ENCODE measurements around the gene ELK1. TPM values are rescaled to one million over a fixed set of nuclear protein-coding genes. Genes with fewer than 3 reads are reported as not detected.

The ELK1 gene
- total and polyA plus RNA-seq, 10 of the 15 experiments (the other 5 are each of a cell fraction or from before 2014, with no cell fraction given), result 4.1 to 55.5 (median 32.9) TPM

DNA sequence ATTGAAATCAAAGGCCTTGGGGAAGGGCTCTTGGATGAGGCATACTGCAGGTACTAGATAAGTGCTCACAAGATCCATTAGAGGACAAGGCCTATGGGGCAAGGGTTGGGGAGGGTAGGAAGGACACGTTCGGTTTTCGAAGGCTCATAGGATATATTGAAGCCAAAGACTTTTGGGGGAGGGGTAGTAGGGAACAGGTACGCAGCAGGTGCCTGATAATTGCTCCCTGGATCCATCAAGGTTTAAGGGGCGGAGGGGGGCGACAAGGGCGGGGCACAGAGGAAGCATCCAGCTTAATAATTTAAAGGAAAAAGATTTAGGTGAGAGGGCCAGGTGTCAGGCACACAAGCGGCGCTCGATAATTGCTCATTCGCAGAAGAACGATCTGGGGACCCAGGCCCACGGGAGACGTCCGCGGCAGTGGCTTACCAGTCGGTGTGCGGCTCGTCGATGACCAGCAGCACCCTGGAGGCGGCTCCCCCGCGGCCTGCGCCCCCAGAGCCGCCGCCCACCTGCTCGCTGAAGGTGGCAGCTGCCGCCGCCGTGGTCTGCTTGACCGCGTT, 31.4 kb downstream of the ELK1 start (continued):
- TF ChIP-seq, protein P1, sequence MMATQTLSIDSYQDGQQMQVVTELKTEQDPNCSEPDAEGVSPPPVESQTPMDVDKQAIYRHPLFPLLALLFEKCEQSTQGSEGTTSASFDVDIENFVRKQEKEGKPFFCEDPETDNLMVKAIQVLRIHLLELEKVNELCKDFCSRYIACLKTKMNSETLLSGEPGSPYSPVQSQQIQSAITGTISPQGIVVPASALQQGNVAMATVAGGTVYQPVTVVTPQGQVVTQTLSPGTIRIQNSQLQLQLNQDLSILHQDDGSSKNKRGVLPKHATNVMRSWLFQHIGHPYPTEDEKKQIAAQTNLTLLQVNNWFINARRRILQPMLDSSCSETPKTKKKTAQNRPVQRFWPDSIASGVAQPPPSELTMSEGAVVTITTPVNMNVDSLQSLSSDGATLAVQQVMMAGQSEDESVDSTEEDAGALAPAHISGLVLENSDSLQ (IDR thresholded peaks at IDR 0.05), result no peak
- no peak for TF ChIP-seq STAT1 (conservative IDR thresholded peaks at IDR 0.05)
- TF ChIP-seq CBFB (IDR thresholded peaks at IDR 0.05; ENCODE audit: low read depth), result no peak
- TF ChIP-seq BCL11A (IDR thresholded peaks at IDR 0.05; ENCODE audit: low read depth, low read length), result no peak

DNA sequence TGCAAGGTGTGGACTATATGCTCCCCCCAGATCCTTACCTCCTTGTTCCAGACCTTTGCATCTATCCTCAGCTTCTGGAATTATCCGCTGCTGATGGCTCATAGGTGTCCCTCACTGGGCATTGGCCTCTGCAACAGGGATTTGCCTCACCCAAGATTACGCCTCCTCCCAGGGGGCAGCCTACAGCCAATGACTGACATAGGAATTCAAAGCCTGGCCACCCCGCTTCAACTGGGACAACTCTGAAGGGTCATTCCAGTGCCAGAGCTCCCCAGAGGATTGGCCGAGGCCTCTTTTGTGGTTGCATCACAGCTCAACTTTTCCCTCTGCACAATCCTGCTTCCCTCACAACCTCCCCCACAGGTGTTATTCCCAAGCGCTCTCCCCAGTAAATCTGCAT, 35.7 kb downstream of the ELK1 start:
- H3K36me3 ChIP-seq (ENCODE audit: control insufficient read depth in 2 of 2, insufficient read depth in 2 of 2, low read length in 1 of 2), result no peaks in the 10 kb centered on the region
- FAIRE-seq, result no peak
- TF ChIP-seq, protein P2, sequence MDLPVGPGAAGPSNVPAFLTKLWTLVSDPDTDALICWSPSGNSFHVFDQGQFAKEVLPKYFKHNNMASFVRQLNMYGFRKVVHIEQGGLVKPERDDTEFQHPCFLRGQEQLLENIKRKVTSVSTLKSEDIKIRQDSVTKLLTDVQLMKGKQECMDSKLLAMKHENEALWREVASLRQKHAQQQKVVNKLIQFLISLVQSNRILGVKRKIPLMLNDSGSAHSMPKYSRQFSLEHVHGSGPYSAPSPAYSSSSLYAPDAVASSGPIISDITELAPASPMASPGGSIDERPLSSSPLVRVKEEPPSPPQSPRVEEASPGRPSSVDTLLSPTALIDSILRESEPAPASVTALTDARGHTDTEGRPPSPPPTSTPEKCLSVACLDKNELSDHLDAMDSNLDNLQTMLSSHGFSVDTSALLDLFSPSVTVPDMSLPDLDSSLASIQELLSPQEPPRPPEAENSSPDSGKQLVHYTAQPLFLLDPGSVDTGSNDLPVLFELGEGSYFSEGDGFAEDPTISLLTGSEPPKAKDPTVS (IDR thresholded peaks at IDR 0.05; ENCODE audit: low read depth, low read length), result no peak
- TF ChIP-seq NBN (IDR thresholded peaks at IDR 0.05), result no peak
- no peak for TF ChIP-seq ZBED1 (IDR thresholded peaks at IDR 0.05; ENCODE audit: borderline replicate concordance)

More for the DNA sequence above, 35.7 kb downstream of the ELK1 start:
- H3K4me1 ChIP-seq (ENCODE audit: control insufficient read depth, insufficient read depth, low read length), result no peaks in the 10 kb centered on the region
- H3K4me2 ChIP-seq (ENCODE audit: control insufficient read depth, insufficient read depth), result no peak overlapping the region
- in situ Hi-C loops (cut with MboI) (no loop called here), intact Hi-C loops (cut with micrococcal nuclease; ENCODE audit: unreplicated experiment) (no loop called here)
- ChIA-PET SMC1A (ENCODE audit: uncharacterized antibody, unreplicated experiment) (interaction anchor here (0.9 kb wide), 1 partner anchor 59 kb away, joined by 4 read pairs; no protein-coding TSS in a partner anchor), CTCF (no interaction called here), RAD21 (ENCODE audit: unreplicated experiment) (no interaction called here), POLR2A (no interaction called here)
- no peaks in the 10 kb centered on the region; the same call in 1 of the 2 replicates for H4K20me1 ChIP-seq (ENCODE audit: control insufficient read depth, insufficient read depth)
- no peak overlapping the region for H2AFZ ChIP-seq (ENCODE audit: control insufficient read depth, low read depth, low read length)
- 37% methylated on average over 5 of the region's 5 CpGs for WGBS (ENCODE audit: insufficient coverage, insufficient replicate concordance, low lambda C conversion rate, missing lambda C conversion rate)
- H3K4me3 ChIP-seq, result no peak overlapping the region
- BruUV-seq (replicated peaks), result no TSS peak
- ATAC-seq (no peak), DNase-seq (ENCODE audit: low read depth, low spot score) (no peak)
- no peaks in the 10 kb centered on the region for H3K79me2 ChIP-seq (ENCODE audit: control insufficient read depth, insufficient read depth, low read length)
- no peaks in the 10 kb centered on the region for H3K27me3 ChIP-seq (replicated peaks in 1 of 2; ENCODE audit: control insufficient read depth in 2 of 2, insufficient read depth in 2 of 2, low read length in 1 of 2)
- no peaks in the 10 kb centered on the region for H3K9me3 ChIP-seq (replicated peaks; ENCODE audit: control insufficient read depth, insufficient read depth, low read length)
- H3K9ac ChIP-seq (ENCODE audit: control insufficient read depth, insufficient read depth, low read length), result no peak overlapping the region
- no peak overlapping the region for H3K27ac ChIP-seq (ENCODE audit: control insufficient read depth, insufficient read depth)
